Neutrophil (primary cell): ENCODE data around the gene SMYD1.
"Not testable (repeated sequence)": the region's sequence is repeated elsewhere in the genome, so short reads cannot be mapped to it uniquely, and the experiment has no call there.

Experiments used
- H3K27ac ChIP-seq: fragments of 200-600 bp; sonication (generic); 2 replicates; pipeline ENCODE4 v1.5.1; 2016; ENCODE audit warnings: mild to moderate bottlenecking, moderate library complexity
- H3K27me3 ChIP-seq: fragments of 200-600 bp; sonication (generic); 2 replicates; pipeline ENCODE4 v1.6.0; 2016; ENCODE audit warnings: mild to moderate bottlenecking
- H3K36me3 ChIP-seq: fragments of 200-600 bp; sonication (generic); 2 replicates; pipeline ENCODE4 v1.5.1; 2017
- H3K4me1 ChIP-seq, 2 experiments: fragments of 200-600 bp in 1 of 2; sonication (generic) in 1 of 2; 1 replicate in 1 of 2; 2 replicates in 1 of 2; pipeline versions ENCODE4 v1.5.1 to v1.6.1; 2013 to 2016; ENCODE audit warnings: low read depth in 1 of 2, low read length in 1 of 2, mild to moderate bottlenecking in 1 of 2, moderate library complexity in 1 of 2; ENCODE audit not compliant: control insufficient read depth in 1 of 2, insufficient read depth in 1 of 2
- H3K4me3 ChIP-seq, 2 experiments: fragments of 200-600 bp in 1 of 2; sonication (generic) in 1 of 2; 1 replicate in 1 of 2; 2 replicates in 1 of 2; pipeline ENCODE4 v1.5.1; 2013 to 2016; ENCODE audit warnings: low read depth in 1 of 2, low read length in 1 of 2, mild to moderate bottlenecking in 1 of 2, moderate library complexity in 1 of 2
- H3K9me3 ChIP-seq: fragments of 200-600 bp; sonication (generic); 2 replicates; pipeline ENCODE4 v1.5.1; 2016
- TF ChIP-seq, protein P1 (sequence below): fragments of 200-600 bp; sonication (generic); IDR thresholded peaks from 2 replicates; pipeline ENCODE4 v1.5.1; 2016; ENCODE audit warnings: antibody characterized with exemption

SMYD1 gene

DNA sequence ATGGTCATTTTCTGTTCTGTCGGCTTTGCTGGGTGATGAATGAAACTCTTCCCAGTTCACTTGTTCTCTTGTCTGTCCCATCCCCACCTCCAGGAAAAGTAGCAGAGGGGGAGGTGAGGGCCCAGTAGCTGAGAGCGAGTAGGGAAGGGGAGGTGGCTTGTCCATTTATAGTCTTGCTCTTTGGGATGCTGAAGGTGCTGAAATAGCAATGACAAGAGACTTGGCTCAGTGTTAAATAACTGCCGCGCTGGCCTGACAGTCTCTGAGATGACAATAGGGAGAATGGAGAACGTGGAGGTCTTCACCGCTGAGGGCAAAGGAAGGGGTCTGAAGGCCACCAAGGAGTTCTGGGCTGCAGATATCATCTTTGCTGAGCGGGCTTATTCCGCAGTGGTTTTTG lies at the start of gene SMYD1:
Gene SMYD1, plus strand, starts transcription at position 228 of the 400 bp plus-strand sequence. Its CDS starts 40 bp downstream, at position 268.
- TF ChIP-seq, protein P1, sequence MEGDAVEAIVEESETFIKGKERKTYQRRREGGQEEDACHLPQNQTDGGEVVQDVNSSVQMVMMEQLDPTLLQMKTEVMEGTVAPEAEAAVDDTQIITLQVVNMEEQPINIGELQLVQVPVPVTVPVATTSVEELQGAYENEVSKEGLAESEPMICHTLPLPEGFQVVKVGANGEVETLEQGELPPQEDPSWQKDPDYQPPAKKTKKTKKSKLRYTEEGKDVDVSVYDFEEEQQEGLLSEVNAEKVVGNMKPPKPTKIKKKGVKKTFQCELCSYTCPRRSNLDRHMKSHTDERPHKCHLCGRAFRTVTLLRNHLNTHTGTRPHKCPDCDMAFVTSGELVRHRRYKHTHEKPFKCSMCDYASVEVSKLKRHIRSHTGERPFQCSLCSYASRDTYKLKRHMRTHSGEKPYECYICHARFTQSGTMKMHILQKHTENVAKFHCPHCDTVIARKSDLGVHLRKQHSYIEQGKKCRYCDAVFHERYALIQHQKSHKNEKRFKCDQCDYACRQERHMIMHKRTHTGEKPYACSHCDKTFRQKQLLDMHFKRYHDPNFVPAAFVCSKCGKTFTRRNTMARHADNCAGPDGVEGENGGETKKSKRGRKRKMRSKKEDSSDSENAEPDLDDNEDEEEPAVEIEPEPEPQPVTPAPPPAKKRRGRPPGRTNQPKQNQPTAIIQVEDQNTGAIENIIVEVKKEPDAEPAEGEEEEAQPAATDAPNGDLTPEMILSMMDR, result no peak
- no peaks in the 10 kb centered on the region for H3K36me3 ChIP-seq
- H3K27ac ChIP-seq, result no peak within 1 kb of the TSS
- no peaks in the 10 kb centered on the region for H3K4me1 ChIP-seq
- no peaks in the 10 kb centered on the region for H3K9me3 ChIP-seq
- no peak within 1 kb of the TSS for H3K4me3 ChIP-seq
- H3K27me3 ChIP-seq, result no peaks in the 10 kb centered on the region

DNA sequence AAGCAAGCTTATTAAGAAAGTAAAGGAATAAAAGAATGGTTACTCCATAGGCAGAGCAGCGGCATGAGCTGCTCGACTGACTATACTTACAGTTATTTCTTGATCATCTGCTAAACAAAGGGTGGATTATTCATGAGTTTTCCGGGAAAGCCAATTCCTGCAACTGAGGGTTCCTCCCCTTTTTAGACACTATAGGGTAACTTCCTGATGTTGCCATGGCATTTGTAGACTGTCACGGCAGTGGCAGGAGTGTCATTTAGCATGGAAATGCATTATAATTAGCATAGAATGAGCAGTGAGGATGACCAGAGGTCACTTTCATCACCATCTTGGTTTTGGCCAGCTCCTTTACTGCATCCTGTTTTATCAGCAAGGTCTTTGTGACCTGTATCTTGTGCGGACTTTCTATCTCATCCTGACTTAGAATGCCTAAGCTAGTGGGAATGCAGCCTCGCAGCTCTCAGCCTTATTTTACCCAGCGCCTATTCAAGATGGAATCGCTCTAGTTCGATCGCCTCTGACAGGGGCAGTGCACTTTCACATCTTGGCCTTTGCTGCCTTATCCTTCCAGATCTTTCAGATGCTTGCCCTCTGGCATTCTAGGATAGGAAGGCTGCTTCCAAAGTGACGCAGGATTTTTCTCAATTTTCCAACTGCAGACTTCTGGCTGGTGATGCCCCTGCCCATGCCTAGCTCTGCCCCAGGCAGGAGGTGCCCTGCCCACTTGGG lies 49.4 kb upstream of the SMYD1 start:
- H3K9me3 ChIP-seq, H3K36me3 ChIP-seq, H3K27ac ChIP-seq, H3K4me3 ChIP-seq, H3K27me3 ChIP-seq: not testable (repeated sequence)
- H3K4me1 ChIP-seq, result peaks cover 16 to 24% of the 10 kb centered on the region in 2 experiments

DNA sequence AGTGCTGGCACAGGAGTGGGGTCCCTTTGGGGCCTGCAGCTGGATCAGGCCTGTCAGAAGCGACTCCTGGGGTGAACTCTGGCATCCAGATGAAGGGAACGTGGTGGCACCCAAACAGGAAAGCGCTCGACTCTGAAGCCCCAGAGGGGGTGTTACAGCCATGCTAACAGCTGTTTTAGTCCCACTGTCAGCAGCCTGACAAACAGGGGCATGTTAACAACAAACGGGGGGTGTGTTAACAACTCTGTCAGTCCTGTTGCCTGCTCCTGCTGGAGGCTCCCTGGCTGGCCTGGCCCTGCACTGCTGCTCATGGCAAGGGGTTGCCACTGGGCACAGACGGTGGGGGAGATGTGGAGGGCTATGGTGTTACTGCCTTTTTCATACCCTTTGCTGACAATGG lies 48.7 kb upstream of the SMYD1 start:
- peaks cover 16 to 19% of the 10 kb centered on the region in 2 experiments for H3K4me1 ChIP-seq
- H3K9me3 ChIP-seq, result no peaks in the 10 kb centered on the region
- no peak overlapping the region for H3K4me3 ChIP-seq
- H3K27me3 ChIP-seq, result no peaks in the 10 kb centered on the region
- TF ChIP-seq, protein P1, result no peak
- no peaks in the 10 kb centered on the region for H3K36me3 ChIP-seq
- H3K27ac ChIP-seq, result no peak overlapping the region

DNA sequence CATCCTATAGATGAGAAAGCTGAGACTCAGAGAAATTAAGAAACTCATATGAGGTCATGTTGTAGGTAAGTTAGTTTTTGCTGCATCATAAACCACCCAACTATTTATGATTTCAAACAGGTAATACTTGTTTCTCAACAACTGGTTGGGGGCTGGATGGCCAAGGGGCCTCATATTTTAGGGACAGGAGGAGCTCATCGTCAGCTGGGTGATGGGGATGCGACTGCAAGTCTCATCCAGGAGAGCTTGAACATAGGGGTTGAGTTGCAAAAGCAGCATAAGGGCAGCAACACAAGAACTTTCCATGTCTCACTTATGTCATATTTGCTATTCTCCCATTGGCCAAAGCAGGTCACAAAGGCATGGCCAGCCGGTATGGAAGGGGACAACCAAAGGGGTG lies 47.6 kb upstream of the SMYD1 start:
- Histone ChIP-seq H3K27me3 (no peaks in the 10 kb centered on the region), H3K36me3 (no peaks in the 10 kb centered on the region), H3K9me3 (no peaks in the 10 kb centered on the region), H3K27ac (no peak overlapping the region), H3K4me3 (no peak overlapping the region), H3K4me1 (peaks cover 7 to 16% of the 10 kb centered on the region in 2 experiments)
- TF ChIP-seq, protein P1, result no peak

DNA sequence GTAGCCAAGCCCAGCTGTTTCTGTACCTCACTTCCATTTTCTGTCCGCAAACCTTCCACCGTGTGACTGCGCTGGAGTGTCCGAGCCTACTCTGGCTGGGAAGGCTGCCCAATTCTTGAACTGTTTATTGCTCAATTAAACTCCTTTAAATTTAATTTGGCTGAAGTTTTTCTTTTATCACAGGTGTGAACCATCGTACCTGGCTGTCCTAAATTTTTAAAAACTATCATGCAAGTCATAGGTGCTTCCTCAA lies 45.0 kb upstream of the SMYD1 start:
- Histone ChIP-seq H3K36me3 (peaks cover 6% of the 10 kb centered on the region), H3K9me3 (no peaks in the 10 kb centered on the region), H3K4me3 (no peak overlapping the region), H3K27me3 (no peaks in the 10 kb centered on the region), H3K4me1 (peaks cover 5 to 16% of the 10 kb centered on the region in 2 experiments), H3K27ac (no peak overlapping the region)
- TF ChIP-seq, protein P1, result no peak

DNA sequence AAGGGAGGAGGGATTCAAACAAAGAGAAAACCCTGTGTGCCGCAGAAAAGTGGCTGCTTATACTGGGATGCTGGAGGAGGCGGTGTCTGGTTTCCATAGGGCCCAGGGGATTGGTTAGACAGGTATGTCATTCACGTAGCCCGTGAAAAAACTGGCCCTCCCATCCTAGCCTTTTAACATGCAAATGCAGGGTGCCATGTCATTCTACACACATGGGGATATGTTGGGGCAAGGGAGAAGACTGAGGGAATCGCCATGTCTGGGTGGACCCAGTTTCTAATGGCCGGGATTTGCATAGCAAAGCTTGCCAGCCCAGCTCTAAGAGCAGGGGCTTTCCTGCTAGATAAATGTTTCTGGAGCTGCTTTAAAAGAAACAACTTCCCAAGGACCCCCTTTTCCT lies 43.1 kb upstream of the SMYD1 start:
- TF ChIP-seq, protein P1, result no peak
- H3K36me3 ChIP-seq, result peaks cover 15% of the 10 kb centered on the region

More for the DNA sequence above, 43.1 kb upstream of the SMYD1 start:
- no peak overlapping the region for H3K27ac ChIP-seq
- H3K9me3 ChIP-seq, result no peaks in the 10 kb centered on the region
- H3K4me1 ChIP-seq, result peaks cover 10 to 19% of the 10 kb centered on the region in 2 experiments
- H3K4me3 ChIP-seq, result no peak overlapping the region
- H3K27me3 ChIP-seq, result no peaks in the 10 kb centered on the region
